ENCODE measurements around the gene BTBD2. TPM values are rescaled to one million over a fixed set of nuclear protein-coding genes. Genes with fewer than 3 reads are reported as not detected.

The BTBD2 gene
- total RNA-seq, 1 experiment from 2014 or later = 65.3 TPM

DNA sequence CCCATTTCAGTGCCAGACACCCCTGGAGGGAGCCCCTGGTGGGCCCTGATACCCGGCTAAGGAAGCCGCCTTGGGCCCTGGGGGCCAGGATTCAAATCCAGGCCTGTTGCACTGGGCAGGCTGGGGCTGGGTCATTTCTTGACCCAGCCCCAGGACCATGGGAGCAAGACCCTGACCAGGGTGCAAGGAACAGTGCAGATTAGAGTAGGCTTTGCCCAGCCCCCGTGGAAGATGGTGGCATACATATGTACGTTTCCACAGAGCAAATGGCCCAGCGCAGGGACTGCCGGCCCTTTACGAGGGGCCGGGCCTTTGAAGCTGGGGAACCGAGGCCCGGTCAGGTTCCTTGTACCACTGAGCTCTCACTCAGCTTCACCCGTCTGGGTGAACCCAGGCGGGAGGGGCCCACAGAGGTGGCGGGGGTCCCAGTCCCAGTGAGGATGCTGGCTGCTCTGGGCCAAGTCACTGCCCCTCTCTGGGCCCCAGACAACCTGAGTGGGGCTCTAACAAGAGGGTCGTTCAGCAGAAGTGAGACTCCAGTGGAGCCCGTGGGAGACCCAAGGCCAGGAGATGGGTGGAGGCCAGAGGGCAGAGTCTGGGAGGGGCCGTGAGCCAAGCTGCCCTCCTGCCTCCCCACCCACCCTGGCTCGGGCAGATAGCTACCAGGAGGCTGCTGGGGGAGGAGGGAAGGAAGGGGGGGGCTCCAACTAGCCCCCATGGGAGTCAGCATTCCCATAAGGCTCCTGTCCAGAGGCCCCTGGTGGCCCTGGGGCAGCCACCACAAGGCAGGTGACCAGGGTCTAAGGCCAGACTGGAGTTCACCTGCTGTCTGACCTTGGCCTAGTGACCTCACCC is 32.8 kb upstream of the BTBD2 start:
- no peaks in the 10 kb centered on the region for H3K27me3 Mint-ChIP-seq (ENCODE audit: unreplicated experiment)
- DNase-seq = no peak
- BruUV-seq (replicated peaks) = no TSS peak
- intact Hi-C loops (cut with micrococcal nuclease; ENCODE audit: unreplicated experiment) = no loop called here
- H3K4me1 Mint-ChIP-seq (ENCODE audit: low read depth, unreplicated experiment) = no peaks in the 10 kb centered on the region
- no peak overlapping the region for H3K27ac Mint-ChIP-seq (ENCODE audit: unreplicated experiment)
- peak overlapping the region; percentile 74 for H3K4me3 Mint-ChIP-seq (ENCODE audit: low read depth, unreplicated experiment)
- H3K9me3 Mint-ChIP-seq (ENCODE audit: low read depth, unreplicated experiment) = no peaks in the 10 kb centered on the region
- TF ChIP-seq, protein P1, sequence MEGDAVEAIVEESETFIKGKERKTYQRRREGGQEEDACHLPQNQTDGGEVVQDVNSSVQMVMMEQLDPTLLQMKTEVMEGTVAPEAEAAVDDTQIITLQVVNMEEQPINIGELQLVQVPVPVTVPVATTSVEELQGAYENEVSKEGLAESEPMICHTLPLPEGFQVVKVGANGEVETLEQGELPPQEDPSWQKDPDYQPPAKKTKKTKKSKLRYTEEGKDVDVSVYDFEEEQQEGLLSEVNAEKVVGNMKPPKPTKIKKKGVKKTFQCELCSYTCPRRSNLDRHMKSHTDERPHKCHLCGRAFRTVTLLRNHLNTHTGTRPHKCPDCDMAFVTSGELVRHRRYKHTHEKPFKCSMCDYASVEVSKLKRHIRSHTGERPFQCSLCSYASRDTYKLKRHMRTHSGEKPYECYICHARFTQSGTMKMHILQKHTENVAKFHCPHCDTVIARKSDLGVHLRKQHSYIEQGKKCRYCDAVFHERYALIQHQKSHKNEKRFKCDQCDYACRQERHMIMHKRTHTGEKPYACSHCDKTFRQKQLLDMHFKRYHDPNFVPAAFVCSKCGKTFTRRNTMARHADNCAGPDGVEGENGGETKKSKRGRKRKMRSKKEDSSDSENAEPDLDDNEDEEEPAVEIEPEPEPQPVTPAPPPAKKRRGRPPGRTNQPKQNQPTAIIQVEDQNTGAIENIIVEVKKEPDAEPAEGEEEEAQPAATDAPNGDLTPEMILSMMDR (IDR thresholded peaks at IDR 0.05; ENCODE audit: unreplicated experiment) = no peak
- CTCF ChIA-PET = no interaction called here
- H3K36me3 Mint-ChIP-seq (ENCODE audit: insufficient read depth, unreplicated experiment) = peaks cover 54% of the 10 kb centered on the region

DNA sequence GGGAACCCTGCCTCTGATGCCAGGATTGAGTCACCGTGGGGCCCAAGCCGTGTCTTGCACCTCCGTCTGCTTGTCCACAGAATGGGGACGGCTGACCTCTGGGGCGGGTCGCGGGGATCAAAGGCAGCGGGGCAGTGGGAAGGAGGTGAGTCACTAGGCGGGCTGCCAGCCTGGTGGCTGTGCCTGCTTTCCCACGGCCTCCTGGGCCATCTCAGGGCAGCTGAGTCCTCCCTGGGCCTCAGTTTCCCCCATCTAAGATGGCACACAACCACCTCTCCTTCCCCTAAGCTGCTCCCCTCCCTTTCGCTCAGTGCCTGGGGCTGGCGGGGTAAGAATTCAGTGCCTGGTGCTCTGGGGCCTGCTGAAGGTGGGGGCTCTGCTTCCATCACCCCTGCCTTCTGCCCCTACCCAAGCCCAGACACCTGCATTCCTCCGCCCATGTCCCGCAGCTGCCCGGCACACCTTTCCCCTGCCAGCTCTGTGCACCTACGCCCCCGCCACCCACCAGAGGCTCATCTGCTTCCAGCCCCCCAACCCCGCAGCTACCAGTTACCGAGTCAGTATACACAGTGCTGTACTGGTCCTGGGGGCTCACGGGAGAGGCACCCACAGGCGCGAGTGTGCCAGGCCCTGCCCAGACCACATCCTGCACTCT is 32.1 kb upstream of the BTBD2 start:
- intact Hi-C loops (cut with micrococcal nuclease; ENCODE audit: unreplicated experiment) = no loop called here
- Mint-ChIP-seq H3K9me3 (ENCODE audit: low read depth, unreplicated experiment) (no peaks in the 10 kb centered on the region), H3K36me3 (ENCODE audit: insufficient read depth, unreplicated experiment) (peaks cover 62% of the 10 kb centered on the region), H3K27ac (ENCODE audit: unreplicated experiment) (no peak overlapping the region), H3K4me1 (ENCODE audit: low read depth, unreplicated experiment) (no peaks in the 10 kb centered on the region), H3K27me3 (ENCODE audit: unreplicated experiment) (no peaks in the 10 kb centered on the region), H3K4me3 (ENCODE audit: low read depth, unreplicated experiment) (peak overlapping the region; percentile 74)
- DNase-seq = peak; percentile 39
- BruUV-seq (replicated peaks) = no TSS peak
- CTCF ChIA-PET = no interaction called here
- TF ChIP-seq, protein P1 (IDR thresholded peaks at IDR 0.05; ENCODE audit: unreplicated experiment) = no peak

DNA sequence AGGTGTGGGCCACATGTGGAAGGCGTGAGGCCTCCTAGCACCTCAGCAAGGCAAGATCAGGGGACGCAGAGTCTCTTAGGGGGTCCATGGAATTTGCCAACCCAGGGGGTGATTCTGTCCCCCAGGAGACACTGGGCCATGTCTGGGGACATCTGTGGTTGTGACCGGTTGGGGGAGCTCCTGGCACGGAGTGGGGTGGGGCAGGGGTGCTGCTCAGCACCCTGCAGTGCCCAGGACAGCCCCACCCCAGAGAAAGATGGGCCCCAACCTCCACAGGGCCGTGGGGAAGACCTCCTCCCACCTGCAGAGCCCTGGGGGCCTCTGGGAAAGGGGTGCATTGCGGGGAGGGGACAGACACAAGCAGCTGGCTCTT is 31.5 kb upstream of the BTBD2 start:
- no TSS peak for BruUV-seq (replicated peaks)
- Mint-ChIP-seq H3K9me3 (ENCODE audit: low read depth, unreplicated experiment) (no peaks in the 10 kb centered on the region), H3K27me3 (ENCODE audit: unreplicated experiment) (no peaks in the 10 kb centered on the region), H3K36me3 (ENCODE audit: insufficient read depth, unreplicated experiment) (peaks cover 66% of the 10 kb centered on the region), H3K4me1 (ENCODE audit: low read depth, unreplicated experiment) (no peaks in the 10 kb centered on the region), H3K27ac (ENCODE audit: unreplicated experiment) (no peak overlapping the region), H3K4me3 (ENCODE audit: low read depth, unreplicated experiment) (peak overlapping the region; percentile 74)
- intact Hi-C loops (cut with micrococcal nuclease; ENCODE audit: unreplicated experiment) = no loop called here
- no peak for DNase-seq
- CTCF ChIA-PET = no interaction called here
- TF ChIP-seq, protein P1 (IDR thresholded peaks at IDR 0.05; ENCODE audit: unreplicated experiment) = no peak

DNA sequence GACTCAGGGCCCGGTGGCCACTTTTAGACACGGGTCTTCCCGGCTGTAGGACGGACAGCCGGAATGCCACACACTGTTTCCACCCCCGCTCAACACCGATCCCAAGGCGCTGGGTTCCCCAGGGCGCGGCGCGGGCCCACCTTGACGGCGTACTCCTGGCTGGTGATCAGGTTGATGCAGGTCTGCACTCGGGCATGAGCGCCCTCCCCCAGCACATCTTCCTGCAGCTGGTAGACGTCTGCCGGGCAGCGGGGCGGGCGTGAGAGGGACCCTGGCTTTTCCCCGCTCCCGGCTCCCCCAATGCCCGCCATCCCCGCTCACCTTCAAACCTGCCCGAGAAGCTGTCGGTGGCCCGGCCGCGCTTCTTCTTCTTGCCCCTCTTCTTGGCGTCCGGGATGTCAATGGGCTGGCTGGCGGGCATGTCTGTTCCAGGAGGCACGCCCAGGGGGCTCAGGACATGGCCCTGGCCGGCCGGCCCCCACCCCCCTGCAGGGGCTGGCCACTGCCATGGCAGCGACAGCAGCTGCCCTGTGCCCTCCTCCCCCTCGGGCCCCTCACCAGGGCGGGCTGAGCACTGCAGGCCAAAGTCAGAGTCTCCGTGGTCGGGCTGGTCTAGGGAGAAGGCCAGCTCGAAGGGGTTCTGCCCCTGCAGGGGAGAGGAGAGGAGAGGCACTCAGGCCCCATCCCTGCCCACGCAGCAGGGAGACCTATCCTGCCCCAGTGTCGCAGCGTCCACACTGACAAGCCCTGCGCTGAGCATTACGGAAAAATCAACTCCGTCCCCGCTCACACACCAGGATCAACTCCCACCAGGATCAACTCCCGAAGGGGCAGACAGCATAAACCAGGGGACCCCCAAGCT is 30.8 kb upstream of the BTBD2 start:
- TF ChIP-seq, protein P1 (IDR thresholded peaks at IDR 0.05; ENCODE audit: unreplicated experiment) = no peak
- no peaks in the 10 kb centered on the region for H3K9me3 Mint-ChIP-seq (ENCODE audit: low read depth, unreplicated experiment)
- H3K4me1 Mint-ChIP-seq (ENCODE audit: low read depth, unreplicated experiment) = no peaks in the 10 kb centered on the region
- CTCF ChIA-PET = no interaction called here
- no peaks in the 10 kb centered on the region for H3K27me3 Mint-ChIP-seq (ENCODE audit: unreplicated experiment)
- H3K36me3 Mint-ChIP-seq (ENCODE audit: insufficient read depth, unreplicated experiment) = peaks cover 63% of the 10 kb centered on the region
- intact Hi-C loops (cut with micrococcal nuclease; ENCODE audit: unreplicated experiment) = no loop called here
- BruUV-seq (replicated peaks) = no TSS peak
- no peak overlapping the region for H3K4me3 Mint-ChIP-seq (ENCODE audit: low read depth, unreplicated experiment)
- H3K27ac Mint-ChIP-seq (ENCODE audit: unreplicated experiment) = no peak overlapping the region
- no peak for DNase-seq
